GM19239 (cell line): ENCODE measurements around the gene LASP1.

Source experiments
- DNase-seq: peaks from one replicate; pipeline ENCODE4 v3.0.0; 2011; ENCODE audit warnings: low spot score; ENCODE audit not compliant: insufficient read length
- FAIRE-seq: peaks from 2 replicates; lab custom pipeline; 2011; peaks lifted over from hg19 to GRCh38; lab: Jason Lieb, UNC

Gene LASP1

DNA sequence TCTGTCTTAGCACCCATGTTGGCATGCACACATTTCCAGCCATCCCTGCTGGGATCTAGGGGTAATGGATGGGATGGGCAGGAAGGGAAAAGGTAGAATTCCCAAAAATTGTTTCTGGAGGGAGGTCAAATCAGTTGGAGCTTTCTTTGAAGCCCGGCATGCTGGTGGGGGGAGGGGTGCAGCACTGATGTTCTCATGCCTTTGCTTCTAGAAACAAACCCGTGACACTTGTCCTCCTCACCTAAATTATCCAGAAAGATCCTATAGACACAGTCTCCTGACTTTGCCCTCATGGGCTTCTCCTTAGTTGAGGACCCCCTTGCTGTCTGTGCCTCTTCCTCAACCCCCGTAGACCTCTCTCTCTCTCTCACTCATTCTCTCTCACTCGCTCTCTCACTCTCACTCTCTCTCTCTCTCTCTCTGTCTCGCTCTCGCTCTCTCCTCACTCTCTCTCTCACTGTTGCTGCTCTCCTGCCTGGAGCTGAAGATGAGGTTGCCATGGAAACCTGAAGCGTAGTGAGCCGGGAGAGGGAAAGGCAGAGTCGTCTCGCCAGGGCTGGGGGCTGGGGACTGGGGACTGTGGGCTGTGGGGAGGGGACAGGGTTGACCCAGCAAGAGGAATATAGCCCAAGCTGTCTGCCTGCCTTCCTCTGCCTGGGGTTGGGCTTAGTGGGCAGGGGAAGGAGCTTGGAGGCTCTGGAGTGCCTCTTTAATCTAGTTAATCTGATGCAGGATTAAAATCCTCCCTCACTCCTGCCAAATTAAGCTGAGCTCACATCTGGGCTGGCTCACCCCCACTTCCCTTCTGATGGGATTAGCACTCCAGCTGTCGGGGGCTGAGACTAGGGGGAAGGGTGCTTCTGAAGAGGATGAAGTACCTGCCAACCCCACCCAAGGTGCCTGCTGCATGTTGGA is 16.1 kb downstream of the LASP1 start:
- FAIRE-seq = no peak
- no peak for DNase-seq

DNA sequence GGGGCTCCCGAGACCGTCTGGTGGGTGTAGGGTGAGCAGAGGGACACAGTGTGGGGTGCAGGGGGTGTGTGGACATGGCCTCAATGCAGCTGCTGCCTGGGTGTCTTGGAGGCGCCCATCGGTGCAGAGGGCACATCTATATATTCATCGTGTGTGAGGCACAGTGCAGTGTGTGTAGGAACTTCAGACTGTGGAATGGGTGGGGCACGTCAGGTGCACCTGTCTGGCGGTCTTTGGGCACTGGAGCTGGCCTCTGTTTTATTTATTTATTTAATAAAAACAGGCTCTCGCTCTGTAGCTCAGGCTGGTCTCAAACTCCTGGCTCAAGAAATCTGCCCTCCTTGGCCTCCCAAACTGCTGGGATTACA is 16.8 kb downstream of the LASP1 start:
- FAIRE-seq (no peak), DNase-seq (no peak)

GRCh38 chr17:38888842-38889241 is 19.0 kb downstream of the LASP1 start:
- DNase-seq = no peak
- no peak for FAIRE-seq

DNA sequence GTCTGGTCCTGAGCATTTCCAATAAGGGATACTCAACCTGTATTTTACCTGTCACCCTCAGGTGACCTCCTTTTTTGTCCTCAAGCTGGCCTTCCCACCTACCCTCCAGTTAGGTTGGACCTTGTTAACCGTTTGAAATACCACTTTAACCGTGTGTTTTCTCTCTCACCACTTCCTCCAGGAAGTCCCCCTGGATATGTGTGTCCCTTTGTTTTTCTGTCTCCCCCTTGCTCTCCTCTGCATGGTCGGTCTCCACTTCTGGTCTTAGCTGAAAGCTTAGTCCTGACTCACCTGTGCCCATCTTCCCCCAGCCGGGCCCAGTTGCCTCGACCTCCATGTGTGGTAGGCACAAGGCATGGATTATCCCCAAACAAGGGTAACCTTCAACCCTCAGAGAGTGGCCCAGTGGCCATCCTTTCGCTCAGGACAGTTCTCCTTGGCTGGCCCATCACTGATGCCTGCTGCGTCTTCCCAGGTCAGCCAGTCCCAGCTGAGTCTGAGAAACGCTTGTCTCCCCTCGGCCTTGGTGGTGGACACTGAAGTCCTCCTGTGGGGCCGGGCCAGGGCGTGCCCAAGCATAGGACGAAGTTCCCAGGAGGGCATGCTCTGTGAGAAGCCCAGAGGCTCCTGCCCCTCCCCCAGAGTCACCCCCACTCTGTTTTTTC is 20.0 kb downstream of the LASP1 start:
- FAIRE-seq (no peak), DNase-seq (no peak)

- DNase-seq (no peak), FAIRE-seq (no peak)
These were observed 20.5 kb downstream of the LASP1 start for GRCh38 chr17:38890410-38890746.

GRCh38 chr17:38891441-38891840 is 21.6 kb downstream of the LASP1 start:
- DNase-seq (no peak), FAIRE-seq (no peak)

DNA sequence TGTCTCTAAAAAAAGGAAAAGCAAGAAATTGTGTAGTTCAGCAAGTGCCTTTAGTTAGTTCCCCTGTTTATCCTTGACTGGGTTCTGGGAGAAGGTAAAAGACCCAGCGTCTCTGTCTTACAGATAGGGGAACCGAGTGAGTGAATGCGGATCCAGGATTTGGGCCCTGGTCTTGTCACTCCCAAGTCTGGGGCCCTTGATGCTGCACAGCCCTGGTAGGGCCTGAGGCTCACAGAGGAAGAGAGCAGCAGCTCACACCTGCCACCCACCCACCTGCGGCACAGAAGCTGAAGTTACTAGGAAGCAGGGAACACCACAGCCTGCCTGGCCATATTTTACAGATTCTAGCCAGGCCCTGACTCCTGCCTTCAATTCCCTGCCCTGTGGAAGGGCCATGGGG is 22.2 kb downstream of the LASP1 start:
- no peak for FAIRE-seq
- DNase-seq = no peak

DNA sequence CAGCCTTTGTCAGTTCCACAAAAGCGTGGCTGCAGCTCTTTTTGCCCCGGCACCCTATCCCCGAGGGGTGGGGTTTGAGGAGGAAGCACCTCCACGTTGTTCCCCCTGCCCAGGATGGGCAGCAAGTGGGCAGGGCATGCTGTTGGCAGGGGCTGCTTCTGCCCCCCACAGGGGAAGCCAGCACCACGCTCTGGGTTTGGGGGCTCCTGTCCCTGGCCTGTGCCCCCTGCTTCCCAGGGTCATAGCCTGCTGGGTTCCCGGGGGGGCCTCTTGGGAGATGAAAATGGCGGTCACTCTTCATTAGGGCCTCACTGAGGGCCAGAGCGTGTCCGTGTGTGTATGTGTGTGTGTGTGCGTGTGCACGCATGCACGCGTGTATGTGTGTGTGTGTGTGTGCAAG is 22.8 kb downstream of the LASP1 start:
- DNase-seq (no peak), FAIRE-seq (no peak)

GRCh38 chr17:38893113-38893512 is 23.3 kb downstream of the LASP1 start:
- FAIRE-seq = no peak
- DNase-seq = no peak

DNA sequence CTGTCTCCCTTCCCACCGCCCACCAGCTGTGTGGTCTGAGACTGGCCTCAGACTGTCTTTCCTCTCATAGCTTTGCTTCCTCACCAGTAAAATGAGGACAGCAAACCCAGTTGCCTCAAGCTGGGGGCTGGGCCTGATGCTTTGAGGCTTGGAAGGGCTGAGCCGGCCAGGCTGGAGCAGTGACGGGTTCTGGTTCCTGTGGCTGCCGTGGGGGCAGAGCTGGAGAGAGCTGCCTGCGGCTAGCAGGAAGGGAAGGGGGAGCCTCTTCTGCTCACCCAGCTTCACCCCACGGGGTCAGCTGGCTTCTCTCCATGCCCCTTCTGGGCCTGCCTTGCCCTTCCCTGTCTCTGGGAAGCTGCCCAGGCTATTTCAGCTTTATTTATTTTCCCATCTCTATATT is 23.7 kb downstream of the LASP1 start:
- no peak for FAIRE-seq
- DNase-seq = no peak

- FAIRE-seq = no peak
- no peak for DNase-seq
These were observed 24.4 kb downstream of the LASP1 start for GRCh38 chr17:38894276-38894675.

GRCh38 chr17:38896346-38896954 is 26.6 kb downstream of the LASP1 start:
- FAIRE-seq (no peak), DNase-seq (no peak)

GRCh38 chr17:38897176-38897575 is 27.3 kb downstream of the LASP1 start:
- DNase-seq (no peak), FAIRE-seq (no peak)

- no peak for DNase-seq
- no peak for FAIRE-seq
These were observed 27.9 kb downstream of the LASP1 start for GRCh38 chr17:38897671-38898290.

DNA sequence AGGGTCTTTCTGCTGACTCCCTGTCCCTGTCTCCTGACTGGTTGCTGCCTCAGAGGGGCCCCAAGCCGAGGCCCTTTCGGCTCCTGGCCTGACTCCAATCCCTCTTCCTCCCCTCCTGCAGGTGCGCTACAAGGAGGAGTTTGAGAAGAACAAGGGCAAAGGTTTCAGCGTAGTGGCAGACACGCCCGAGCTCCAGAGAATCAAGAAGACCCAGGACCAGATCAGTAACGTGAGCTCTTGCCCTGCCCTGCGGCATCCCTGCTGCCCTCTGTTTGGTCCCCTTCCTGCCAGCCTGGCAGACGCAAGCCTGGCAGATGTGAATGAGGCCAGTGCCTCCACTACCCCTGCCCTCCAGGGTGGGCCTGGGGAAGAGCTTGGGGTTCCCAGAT is 28.4 kb downstream of the LASP1 start:
- FAIRE-seq = no peak
- no peak for DNase-seq

DNA sequence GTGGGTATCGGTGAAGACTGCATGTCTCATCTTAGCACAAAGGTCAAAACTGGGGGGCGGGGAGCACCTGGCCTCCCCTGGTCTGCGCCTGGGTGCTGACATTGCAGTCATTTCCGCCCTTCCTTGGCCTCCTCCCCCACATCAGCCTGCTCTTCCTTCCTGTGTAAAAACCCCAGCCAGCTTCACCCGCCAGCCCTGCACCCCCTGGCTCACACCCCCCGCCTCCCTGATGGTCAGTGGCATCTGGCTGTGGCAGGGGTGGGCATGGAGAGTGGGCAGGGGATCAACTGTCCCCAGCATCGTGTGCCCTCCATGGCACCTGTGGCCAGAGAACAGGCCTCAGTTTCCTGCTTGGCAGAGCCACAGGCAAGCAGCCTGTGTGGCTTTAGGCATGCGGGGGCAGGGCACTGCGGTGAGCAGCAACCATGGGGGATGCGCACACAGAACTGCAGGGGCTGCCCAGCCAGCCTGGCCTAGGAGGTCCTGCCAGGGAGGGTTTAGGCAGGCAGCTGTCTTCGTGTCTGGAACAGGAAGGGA is 29.0 kb downstream of the LASP1 start:
- peak; percentile 95 for DNase-seq

GRCh38 chr17:38899421-38899820 is 29.6 kb downstream of the LASP1 start:
- FAIRE-seq = peak; percentile 66
- no peak for DNase-seq

More for the DNA sequence above, 29.0 kb downstream of the LASP1 start:
- FAIRE-seq = peak; percentile 97

GRCh38 chr17:38900978-38901656 is 31.3 kb downstream of the LASP1 start:
- FAIRE-seq (no peak), DNase-seq (no peak)

DNA sequence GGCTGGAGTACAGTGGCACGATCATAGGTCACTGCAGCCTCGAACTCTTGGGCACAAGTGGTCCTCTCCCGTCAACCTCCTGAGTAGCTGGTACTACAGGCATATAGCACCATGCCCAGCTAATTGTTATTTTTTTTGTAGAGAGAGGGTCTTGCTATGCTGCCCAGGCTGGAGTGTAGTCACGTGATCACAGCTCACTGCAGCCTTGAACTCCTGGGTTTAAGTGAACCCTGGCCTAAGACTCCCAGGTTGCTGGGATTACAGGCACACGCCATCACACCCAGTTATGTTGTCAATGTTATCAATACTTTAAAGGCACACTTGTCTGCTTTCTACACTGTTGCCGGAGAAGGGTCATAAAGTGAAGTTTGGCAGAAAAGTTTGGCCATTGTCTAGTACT is 33.5 kb downstream of the LASP1 start:
- DNase-seq = no peak
- no peak for FAIRE-seq

GRCh38 chr17:38904892-38905291 is 35.0 kb downstream of the LASP1 start:
- FAIRE-seq = no peak
- DNase-seq = no peak
